Brain microvascular endothelial cell (primary cell): ENCODE data around the gene DPF3.

Experiments
- DNase-seq: peaks from one replicate; pipeline ENCODE4 v3.0.0-alpha.2; 2020
- H3K27ac ChIP-seq: fragments of 250-450 bp; sonication (Bioruptor Pico); 2 replicates; pipeline ENCODE4 v1.5.1; 2020; ENCODE audit warnings: mild to moderate bottlenecking, moderate library complexity
- H3K27me3 ChIP-seq: fragments of 250-450 bp; sonication (Bioruptor Pico); replicated peaks from 2 replicates; pipeline ENCODE4 v1.5.1; 2020; ENCODE audit warnings: mild to moderate bottlenecking
- H3K36me3 ChIP-seq: fragments of 250-450 bp; sonication (Bioruptor Pico); replicated peaks from 2 replicates; pipeline ENCODE4 v1.5.1; 2020; ENCODE audit warnings: mild to moderate bottlenecking
- H3K4me3 ChIP-seq: 2 replicates; pipeline ENCODE4 v1.5.1; 2011; ENCODE audit warnings: low read depth, mild to moderate bottlenecking, control low read depth, low read length, moderate library complexity
- CTCF ChIP-seq: IDR thresholded peaks from 2 replicates; pipeline ENCODE4 v1.5.1; 2011; ENCODE audit warnings: low read depth, mild to moderate bottlenecking, moderate library complexity, low read length, control low read depth, inconsistent platforms; ENCODE audit errors: missing control alignments
- in situ Hi-C: cut with HindIII; loops from 2 replicates; pipeline ENCODE4 v1.10.0; 2017; ENCODE audit warnings: low sequenced_read_pairs, low pct_ligation_motif_present

DPF3 gene

DNA sequence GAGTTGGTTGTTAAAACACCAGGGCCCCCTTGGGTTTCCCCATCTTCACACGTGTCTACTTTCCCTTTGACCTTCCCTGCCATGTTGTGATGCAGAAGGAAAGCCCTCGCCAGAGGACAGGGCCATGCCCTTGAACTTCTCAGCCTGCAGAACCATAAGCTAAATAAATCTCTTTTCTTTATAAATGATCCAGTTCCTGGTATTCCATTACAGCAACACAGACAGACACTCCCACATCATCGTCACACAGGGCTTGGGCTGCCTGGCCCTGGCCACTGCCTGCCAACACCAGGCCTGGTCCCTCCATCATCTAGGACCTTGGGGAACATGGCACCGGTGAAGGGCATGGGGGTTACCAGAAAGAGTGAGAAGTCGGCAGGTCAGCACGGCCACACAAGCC lies 84.8 kb downstream of the DPF3 start:
- H3K27ac ChIP-seq, result no peak overlapping the region
- H3K36me3 ChIP-seq, result no peaks in the 10 kb centered on the region
- no peak overlapping the region for H3K4me3 ChIP-seq
- no peaks in the 10 kb centered on the region for H3K27me3 ChIP-seq
- TF ChIP-seq CTCF, result no peak
- in situ Hi-C loops, result no loop called here
- no peak for DNase-seq

DNA sequence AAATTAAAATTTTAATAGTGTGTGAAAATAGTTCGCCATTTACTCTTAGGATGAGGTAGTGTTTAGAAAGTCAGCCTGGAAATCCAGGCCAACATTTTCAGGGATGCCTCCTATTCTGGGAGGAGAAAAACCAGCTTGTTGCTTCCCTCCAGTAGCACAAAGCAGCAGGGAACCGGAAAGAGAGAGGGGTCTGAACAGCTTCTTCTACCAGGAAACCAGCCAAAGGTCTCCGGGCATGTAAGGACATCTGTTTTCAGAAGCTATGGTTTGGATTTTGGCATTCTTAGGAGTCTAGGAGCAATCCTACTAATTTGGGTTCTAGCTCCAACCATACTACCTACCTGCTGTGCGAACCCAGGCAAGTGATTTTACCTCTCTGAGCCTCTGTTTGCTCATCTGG lies 85.3 kb downstream of the DPF3 start:
- Histone ChIP-seq H3K27me3 (no peaks in the 10 kb centered on the region), H3K36me3 (no peaks in the 10 kb centered on the region), H3K4me3 (no peak overlapping the region), H3K27ac (no peak overlapping the region)
- DNase-seq, result no peak
- no peak for TF ChIP-seq CTCF
- in situ Hi-C loops, result no loop called here

DNA sequence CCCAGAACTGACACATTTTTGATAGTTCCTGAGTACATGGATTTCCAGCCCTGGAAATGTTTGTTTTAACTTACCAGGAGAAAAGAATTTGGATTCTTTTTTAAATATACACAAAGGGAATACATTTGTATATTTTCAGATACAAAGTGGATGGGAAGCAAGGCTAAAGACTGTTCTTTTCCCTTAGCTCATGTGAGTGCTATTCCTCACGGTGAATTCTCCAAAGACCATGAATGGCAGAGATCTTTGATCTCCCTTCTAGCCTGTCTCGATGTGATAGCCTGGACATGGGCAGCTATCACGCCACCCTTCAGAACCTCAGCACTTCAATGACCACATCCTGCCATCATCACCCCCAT lies 91.3 kb downstream of the DPF3 start:
- in situ Hi-C loops, result no loop called here
- H3K4me3 ChIP-seq, result no peak overlapping the region
- H3K27ac ChIP-seq, result no peak overlapping the region
- H3K36me3 ChIP-seq, result no peaks in the 10 kb centered on the region
- no peaks in the 10 kb centered on the region for H3K27me3 ChIP-seq
- no peak for TF ChIP-seq CTCF
- DNase-seq, result no peak

- DNase-seq, result no peak
- no peaks in the 10 kb centered on the region for H3K27me3 ChIP-seq
- in situ Hi-C loops, result no loop called here
- H3K36me3 ChIP-seq, result no peaks in the 10 kb centered on the region
- H3K27ac ChIP-seq, result peak overlapping the region; percentile 41
- no peak overlapping the region for H3K4me3 ChIP-seq
- TF ChIP-seq CTCF, result no peak
Observed at GRCh38 chr14:72801836-72802587, 91.9 kb downstream of the DPF3 start.

GRCh38 chr14:72801381-72801812 lies 92.5 kb downstream of the DPF3 start:
- Histone ChIP-seq H3K27ac (peak overlapping the region; percentile 73), H3K36me3 (no peaks in the 10 kb centered on the region), H3K27me3 (no peaks in the 10 kb centered on the region), H3K4me3 (no peak overlapping the region)
- DNase-seq, result peak; percentile 95
- TF ChIP-seq CTCF, result peak; percentile 3
- in situ Hi-C loops, result no loop called here

DNA sequence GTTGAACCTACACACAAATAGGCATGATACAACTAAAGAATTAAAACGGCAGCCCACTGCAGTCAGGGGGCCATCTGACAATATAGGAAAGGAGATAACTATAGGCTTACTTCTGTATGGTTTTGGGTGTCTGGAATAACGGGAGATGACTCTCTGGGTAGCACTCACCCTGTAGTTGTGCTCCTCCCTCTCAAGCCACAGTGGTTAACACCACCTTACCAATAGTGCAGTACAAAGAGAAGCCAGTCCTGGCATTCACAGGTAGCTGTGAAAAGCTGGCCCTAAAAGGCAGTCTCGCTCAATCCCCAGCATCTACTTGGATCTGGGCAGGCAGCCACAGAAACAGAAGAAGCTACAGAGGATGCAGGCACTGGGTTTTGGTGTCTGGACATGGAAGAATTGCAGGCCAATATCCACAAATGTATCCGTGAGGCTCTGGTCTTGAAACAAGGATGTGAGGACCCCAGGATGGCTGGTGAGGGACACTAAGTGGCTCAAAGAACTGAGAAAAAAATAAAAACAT lies 93.0 kb downstream of the DPF3 start:
- Histone ChIP-seq H3K4me3 (no peak overlapping the region), H3K27me3 (no peaks in the 10 kb centered on the region), H3K27ac (peak overlapping the region; percentile 73), H3K36me3 (no peaks in the 10 kb centered on the region)
- TF ChIP-seq CTCF, result no peak
- DNase-seq, result no peak
- in situ Hi-C loops, result no loop called here
